ENCODE measurements around the gene GANAB. TPM values are rescaled to one million over a fixed set of nuclear protein-coding genes. Genes with fewer than 3 reads are reported as not detected.

GANAB gene
- total RNA-seq, 4 donors from 2014 or later = 79.4 to 118 (median 104) TPM

DNA sequence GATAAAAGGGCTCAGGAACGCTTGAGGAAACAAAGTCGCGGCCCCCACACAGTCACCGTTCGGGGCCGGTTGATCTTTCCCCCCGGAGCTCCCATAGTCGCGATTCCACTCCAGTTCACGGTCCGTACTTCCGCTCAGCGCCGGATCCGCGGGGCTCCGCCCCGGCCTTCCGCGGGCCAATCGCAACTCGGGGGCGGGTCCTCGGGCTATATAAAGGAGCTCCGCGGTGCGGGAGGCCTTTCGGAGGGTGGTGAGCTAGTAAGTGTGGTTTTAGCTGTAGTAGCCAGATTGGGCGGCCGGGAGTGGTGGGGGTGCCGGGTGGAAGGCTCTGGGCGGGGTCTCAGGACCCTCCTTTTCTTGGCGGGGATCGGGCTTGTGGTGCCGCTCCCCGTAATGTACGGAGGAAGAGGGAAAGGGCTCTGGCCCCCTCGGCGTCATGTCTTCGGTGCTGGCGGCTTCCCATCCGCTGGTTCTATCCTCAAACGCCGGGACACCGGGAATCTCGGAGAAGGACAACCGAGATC lies 18.7 kb upstream of the GANAB start, which contains the start of the genes C11orf98 and CSKMT:
C11orf98 (minus strand) TSS at position 136 of the 524 bp plus-strand sequence; CDS start at position 95, 41 bp downstream.
CSKMT (plus strand) TSS at position 238 of the 524 bp plus-strand sequence. CDS start 568 bp downstream, outside the sequence.
- TF ChIP-seq, protein P1, sequence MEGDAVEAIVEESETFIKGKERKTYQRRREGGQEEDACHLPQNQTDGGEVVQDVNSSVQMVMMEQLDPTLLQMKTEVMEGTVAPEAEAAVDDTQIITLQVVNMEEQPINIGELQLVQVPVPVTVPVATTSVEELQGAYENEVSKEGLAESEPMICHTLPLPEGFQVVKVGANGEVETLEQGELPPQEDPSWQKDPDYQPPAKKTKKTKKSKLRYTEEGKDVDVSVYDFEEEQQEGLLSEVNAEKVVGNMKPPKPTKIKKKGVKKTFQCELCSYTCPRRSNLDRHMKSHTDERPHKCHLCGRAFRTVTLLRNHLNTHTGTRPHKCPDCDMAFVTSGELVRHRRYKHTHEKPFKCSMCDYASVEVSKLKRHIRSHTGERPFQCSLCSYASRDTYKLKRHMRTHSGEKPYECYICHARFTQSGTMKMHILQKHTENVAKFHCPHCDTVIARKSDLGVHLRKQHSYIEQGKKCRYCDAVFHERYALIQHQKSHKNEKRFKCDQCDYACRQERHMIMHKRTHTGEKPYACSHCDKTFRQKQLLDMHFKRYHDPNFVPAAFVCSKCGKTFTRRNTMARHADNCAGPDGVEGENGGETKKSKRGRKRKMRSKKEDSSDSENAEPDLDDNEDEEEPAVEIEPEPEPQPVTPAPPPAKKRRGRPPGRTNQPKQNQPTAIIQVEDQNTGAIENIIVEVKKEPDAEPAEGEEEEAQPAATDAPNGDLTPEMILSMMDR (IDR thresholded peaks at IDR 0.05; ENCODE audit: low read depth) = no peak

DNA sequence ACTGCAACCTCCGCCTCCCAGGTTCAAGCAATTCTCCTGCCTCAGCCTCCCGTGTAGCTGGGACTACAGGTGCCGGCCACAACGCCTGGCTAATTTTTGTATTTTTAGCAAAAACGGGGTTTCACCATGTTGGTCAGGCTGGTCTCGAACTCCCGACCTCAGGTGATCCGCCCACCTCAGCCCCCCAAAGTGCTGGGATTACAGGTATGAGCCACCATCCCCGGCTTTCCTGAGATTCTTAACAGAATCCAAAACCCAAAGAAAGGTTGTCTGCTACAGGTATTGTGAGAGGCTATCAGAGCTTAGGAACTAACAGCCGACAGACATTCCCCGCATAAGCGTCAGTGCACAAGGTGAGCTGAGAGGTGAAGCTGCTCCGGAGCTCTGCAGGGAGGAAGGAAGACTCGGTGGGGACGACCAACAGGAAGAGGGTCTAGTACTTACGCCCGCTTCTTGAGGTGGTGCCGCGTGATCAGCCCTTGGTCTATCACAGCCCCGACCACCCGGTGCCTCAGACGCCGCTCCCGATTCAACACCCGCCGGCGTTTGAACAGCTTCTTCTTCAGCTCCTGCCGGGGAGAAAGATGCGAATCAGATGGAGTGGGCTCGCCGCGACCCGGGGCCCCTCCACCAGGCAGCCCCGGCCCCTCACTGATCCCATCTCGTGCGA lies 18.1 kb upstream of the GANAB start:
- TF ChIP-seq, protein P1 (IDR thresholded peaks at IDR 0.05; ENCODE audit: low read depth) = no peak

DNA sequence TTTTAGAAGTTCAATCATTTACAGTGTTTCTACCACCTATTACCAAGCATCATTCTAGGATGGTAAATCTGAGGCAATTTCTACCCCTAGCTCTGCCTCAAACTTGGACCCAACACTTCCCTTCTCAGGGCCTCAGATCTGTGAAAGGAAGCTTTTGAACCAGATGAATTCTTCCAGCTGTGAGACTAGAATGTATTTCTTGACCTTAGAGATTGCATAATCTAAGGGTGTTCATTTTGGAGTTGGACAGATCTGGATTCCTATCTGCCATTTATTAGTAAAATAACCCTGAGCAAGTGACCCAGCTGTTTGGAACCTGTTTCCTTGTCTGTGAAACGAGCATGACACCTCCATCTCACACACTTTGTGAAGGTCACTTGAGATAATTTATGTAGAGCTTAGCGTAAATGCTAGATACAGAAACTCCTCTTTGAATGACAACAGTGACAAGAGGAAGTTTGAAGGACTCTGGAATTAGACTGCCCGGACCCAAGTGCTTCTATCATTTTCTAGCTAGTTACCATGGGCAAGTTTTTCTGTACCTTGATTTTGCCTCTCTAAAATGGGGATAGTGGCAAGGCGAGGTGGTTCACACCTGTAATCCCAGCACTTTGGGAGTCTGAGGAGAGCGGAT lies 10.5 kb upstream of the GANAB start:
- TF ChIP-seq, protein P1 (IDR thresholded peaks at IDR 0.05; ENCODE audit: low read depth) = no peak

DNA sequence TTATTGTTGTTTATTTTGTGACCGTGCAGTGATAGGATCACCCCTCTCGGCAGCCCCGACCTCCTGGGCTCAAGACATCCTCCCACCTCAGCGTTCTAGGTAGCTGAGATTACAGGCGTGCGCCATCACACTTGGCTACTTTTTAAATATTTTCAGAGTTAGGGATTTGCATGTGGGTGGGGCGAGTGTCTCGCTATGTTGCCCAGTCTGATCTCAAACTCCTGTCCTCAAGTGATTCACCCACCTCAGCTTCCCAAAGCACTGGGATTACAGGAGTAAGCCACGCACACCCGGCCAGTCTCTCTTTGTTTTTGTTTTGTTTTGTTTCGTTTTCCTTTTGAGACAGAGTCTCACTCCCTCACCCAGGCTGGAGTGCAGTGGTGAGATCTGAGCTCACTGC lies 7.9 kb upstream of the GANAB start:
- TF ChIP-seq, protein P1 (IDR thresholded peaks at IDR 0.05; ENCODE audit: low read depth) = no peak

DNA sequence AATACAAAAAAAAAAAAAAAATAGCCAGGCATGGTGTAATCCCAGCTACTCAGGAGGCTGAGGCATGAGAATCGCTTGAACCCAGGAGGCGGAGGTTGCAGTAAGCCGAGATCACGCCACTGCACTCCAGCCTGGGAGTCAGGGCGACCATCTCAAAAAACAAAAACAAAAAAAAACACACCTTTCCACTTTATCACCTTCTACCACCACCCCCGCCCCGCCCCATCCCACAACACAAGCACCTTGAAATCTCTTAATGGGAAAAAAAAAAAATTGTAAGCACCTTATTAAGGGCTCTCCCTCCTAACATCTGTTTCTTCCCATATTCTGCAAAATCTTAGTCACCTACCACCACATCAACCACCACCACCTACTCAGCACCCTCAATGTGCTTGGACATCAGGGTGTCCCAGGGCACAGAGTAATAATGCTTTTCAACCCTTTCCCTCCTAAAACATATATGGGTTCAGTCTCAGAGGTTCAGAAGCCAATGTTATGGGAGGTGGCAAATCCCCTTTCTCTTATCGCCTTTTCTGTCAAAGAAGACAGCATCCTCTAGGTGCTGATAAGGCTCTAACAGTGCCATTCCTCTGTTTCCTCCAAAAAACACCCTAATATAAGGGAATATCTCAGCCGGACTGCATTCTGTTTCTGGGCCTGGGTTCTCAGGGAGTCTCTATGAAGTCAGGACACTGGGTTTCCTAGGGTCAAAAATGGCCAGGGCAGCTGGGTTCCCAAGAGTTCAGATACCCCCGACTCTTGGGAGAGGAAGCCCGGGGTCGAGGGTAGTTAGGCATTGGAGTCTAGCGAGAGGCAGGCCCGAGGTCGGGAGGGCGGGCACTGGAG lies 6.0 kb upstream of the GANAB start:
- TF ChIP-seq, protein P1 (IDR thresholded peaks at IDR 0.05; ENCODE audit: low read depth) = no peak

DNA sequence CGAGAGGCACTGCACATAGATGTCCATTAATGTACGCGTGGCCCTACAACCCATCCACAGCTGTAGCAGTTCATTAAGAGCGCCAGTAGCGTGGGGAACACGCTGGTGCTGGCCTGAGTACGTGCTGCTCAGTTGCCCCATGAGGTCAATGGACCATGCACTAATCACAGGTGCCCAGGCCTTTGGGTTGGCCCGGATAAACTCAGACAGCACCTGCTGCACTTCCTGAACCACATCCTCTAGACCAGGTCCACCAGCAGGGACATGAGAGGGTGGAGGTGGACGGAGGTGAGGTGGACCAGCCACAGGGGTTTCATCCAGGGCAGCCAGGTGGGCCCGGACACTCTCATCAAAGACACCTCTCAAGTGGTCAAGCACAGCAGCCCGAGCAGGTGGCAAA lies 3.1 kb upstream of the GANAB start:
- TF ChIP-seq, protein P1 (IDR thresholded peaks at IDR 0.05; ENCODE audit: low read depth) = no peak

Measured in subcutaneous adipose tissue (tissue), 4 donors.